ENCODE measurements around the gene TSACC. TPM values are rescaled to one million over a fixed set of nuclear protein-coding genes. Genes with fewer than 3 reads are reported as not detected.

Gene TSACC
- total and polyA plus RNA-seq, 4 donors, result 0.28 to 2.7 (median 0.60) TPM; not detected in 1

DNA sequence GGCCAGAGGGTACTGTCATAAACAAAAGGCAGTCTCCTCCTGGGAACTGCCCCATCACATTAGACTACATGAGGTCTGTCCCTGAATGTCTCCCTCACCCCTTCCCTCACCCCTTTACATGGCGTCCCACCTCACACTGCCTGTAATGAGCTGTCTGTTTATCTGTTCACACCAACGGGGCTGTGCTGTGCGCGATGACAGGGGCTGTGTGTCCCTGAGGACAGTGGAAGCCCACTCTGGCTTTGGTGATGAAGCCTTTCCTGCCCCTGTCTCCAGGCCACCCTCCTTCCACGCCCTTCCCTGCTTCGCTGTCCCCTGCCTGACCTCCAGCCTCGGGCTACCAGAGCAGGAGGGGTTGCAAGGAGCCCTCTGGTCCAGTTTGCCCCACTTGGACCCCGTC, 53.4 kb downstream of the TSACC start:
- Histone ChIP-seq H3K9ac (ENCODE audit: low read depth in 1 of 2, low read length in 2 of 2) (no peak overlapping the region), H3K4me1 (ENCODE audit: control insufficient read depth in 4 of 4, insufficient read depth in 4 of 4, low read length in 3 of 4) (peaks cover 0 to 2% (median 0%) of the 10 kb centered on the region in 4 donors), H3K4me3 (ENCODE audit: low read depth in 1 of 3, low read length in 3 of 3) (no peak overlapping the region), H3K27me3 (ENCODE audit: control insufficient read depth in 4 of 4, insufficient read depth in 4 of 4, low read length in 3 of 4) (no peaks in the 10 kb centered on the region), H3K27ac (ENCODE audit: low read depth in 1 of 2, low read length in 2 of 2) (no peak overlapping the region), H3K9me3 (ENCODE audit: control insufficient read depth in 4 of 4, low read length in 3 of 4) (no peaks in the 10 kb centered on the region), H3K36me3 (ENCODE audit: control insufficient read depth in 4 of 4, insufficient read depth in 3 of 4, low read depth in 1 of 4, low read length in 3 of 4) (no peaks in the 10 kb centered on the region)
- no peak for DNase-seq (ENCODE audit: low spot score)
- TF ChIP-seq NR2F2 (IDR thresholded peaks at IDR 0.05), result no peak
- TF ChIP-seq, protein P1, sequence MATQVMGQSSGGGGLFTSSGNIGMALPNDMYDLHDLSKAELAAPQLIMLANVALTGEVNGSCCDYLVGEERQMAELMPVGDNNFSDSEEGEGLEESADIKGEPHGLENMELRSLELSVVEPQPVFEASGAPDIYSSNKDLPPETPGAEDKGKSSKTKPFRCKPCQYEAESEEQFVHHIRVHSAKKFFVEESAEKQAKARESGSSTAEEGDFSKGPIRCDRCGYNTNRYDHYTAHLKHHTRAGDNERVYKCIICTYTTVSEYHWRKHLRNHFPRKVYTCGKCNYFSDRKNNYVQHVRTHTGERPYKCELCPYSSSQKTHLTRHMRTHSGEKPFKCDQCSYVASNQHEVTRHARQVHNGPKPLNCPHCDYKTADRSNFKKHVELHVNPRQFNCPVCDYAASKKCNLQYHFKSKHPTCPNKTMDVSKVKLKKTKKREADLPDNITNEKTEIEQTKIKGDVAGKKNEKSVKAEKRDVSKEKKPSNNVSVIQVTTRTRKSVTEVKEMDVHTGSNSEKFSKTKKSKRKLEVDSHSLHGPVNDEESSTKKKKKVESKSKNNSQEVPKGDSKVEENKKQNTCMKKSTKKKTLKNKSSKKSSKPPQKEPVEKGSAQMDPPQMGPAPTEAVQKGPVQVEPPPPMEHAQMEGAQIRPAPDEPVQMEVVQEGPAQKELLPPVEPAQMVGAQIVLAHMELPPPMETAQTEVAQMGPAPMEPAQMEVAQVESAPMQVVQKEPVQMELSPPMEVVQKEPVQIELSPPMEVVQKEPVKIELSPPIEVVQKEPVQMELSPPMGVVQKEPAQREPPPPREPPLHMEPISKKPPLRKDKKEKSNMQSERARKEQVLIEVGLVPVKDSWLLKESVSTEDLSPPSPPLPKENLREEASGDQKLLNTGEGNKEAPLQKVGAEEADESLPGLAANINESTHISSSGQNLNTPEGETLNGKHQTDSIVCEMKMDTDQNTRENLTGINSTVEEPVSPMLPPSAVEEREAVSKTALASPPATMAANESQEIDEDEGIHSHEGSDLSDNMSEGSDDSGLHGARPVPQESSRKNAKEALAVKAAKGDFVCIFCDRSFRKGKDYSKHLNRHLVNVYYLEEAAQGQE (IDR thresholded peaks at IDR 0.05), result no peak
- TF ChIP-seq JUND (IDR thresholded peaks at IDR 0.05), result no peak
- TF ChIP-seq HNF4A (conservative IDR thresholded peaks at IDR 0.05), result no peak
- no peak for TF ChIP-seq GABPA (IDR thresholded peaks at IDR 0.05 in 1 of 2, conservative IDR thresholded peaks at IDR 0.05 in 1 of 2)
- no peak for TF ChIP-seq RXRA (IDR thresholded peaks at IDR 0.05)
- TF ChIP-seq FOXA1 (IDR thresholded peaks at IDR 0.05), result no peak
- no peak for TF ChIP-seq HNF4G (IDR thresholded peaks at IDR 0.05)
- TF ChIP-seq RAD21 (IDR thresholded peaks at IDR 0.05), result no peak
- WGBS, result 67% methylated on average over 8 of the region's 8 CpGs

DNA sequence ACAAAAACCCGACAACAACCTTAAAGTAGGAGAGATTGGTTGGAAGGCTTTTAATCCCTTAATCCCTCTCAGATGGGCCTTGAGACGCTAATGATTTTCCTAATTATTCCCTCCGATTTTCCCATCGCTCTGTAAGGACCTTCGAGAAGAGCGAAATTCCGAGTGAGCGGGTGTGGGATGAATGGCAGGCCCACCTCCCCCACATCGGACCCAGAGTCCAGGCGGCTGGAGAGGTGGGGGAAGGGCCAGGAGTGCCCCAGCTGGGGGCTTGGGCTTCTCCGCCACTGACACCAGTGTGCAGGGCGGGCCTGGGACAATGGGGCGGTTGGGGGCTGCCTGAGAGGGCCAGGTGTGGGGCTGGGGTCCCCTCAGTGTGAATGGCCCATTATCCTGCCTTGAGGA, 54.1 kb downstream of the TSACC start:
- Histone ChIP-seq H3K27ac (ENCODE audit: low read depth in 1 of 2, low read length in 2 of 2) (no peak overlapping the region), H3K9ac (ENCODE audit: low read depth in 1 of 2, low read length in 2 of 2) (no peak overlapping the region), H3K4me3 (ENCODE audit: low read depth in 1 of 3, low read length in 3 of 3) (no peak overlapping the region), H3K27me3 (ENCODE audit: control insufficient read depth in 4 of 4, insufficient read depth in 4 of 4, low read length in 3 of 4) (no peaks in the 10 kb centered on the region), H3K36me3 (ENCODE audit: control insufficient read depth in 4 of 4, insufficient read depth in 3 of 4, low read depth in 1 of 4, low read length in 3 of 4) (no peaks in the 10 kb centered on the region), H3K4me1 (ENCODE audit: control insufficient read depth in 4 of 4, insufficient read depth in 4 of 4, low read length in 3 of 4) (peaks cover 0 to 2% (median 0%) of the 10 kb centered on the region in 4 donors), H3K9me3 (ENCODE audit: control insufficient read depth in 4 of 4, low read length in 3 of 4) (no peaks in the 10 kb centered on the region)
- WGBS, result 89% methylated on average over 13 of the region's 13 CpGs
- TF ChIP-seq, protein P1 (IDR thresholded peaks at IDR 0.05), result no peak
- TF ChIP-seq YY1 (IDR thresholded peaks at IDR 0.05), result no peak
- no peak for DNase-seq (ENCODE audit: low spot score)

- Histone ChIP-seq H3K4me3 (ENCODE audit: low read depth in 1 of 3, low read length in 3 of 3) (no peak overlapping the region), H3K27me3 (ENCODE audit: control insufficient read depth in 4 of 4, insufficient read depth in 4 of 4, low read length in 3 of 4) (no peaks in the 10 kb centered on the region), H3K27ac (ENCODE audit: low read depth in 1 of 2, low read length in 2 of 2) (no peak overlapping the region)
- no peak for TF ChIP-seq SP1 (IDR thresholded peaks at IDR 0.05)
- TF ChIP-seq TAF1 (conservative IDR thresholded peaks at IDR 0.05), result no peak
- no peak for TF ChIP-seq GABPA (IDR thresholded peaks at IDR 0.05 in 1 of 2, conservative IDR thresholded peaks at IDR 0.05 in 1 of 2)
- TF ChIP-seq, protein P1 (IDR thresholded peaks at IDR 0.05), result no peak
- no peak for TF ChIP-seq YY1 (IDR thresholded peaks at IDR 0.05)
- TF ChIP-seq EGR1 (IDR thresholded peaks at IDR 0.05; ENCODE audit: low read depth in 2 of 2), result no peak
- no peak for TF ChIP-seq FOXA1 (IDR thresholded peaks at IDR 0.05)
- TF ChIP-seq RXRA (IDR thresholded peaks at IDR 0.05), result no peak
- TF ChIP-seq FOXA2 (IDR thresholded peaks at IDR 0.05), result no peak
- TF ChIP-seq HNF4A (conservative IDR thresholded peaks at IDR 0.05), result no peak
- no peak for TF ChIP-seq ATF3 (IDR thresholded peaks at IDR 0.05)
- no peak for TF ChIP-seq NR2F2 (IDR thresholded peaks at IDR 0.05)
- TF ChIP-seq JUND (IDR thresholded peaks at IDR 0.05), result no peak
These were observed 54.8 kb downstream of the TSACC start for GRCh38 chr1:156393095-156393494.

More at GRCh38 chr1:156393095-156393494, 54.8 kb downstream of the TSACC start:
- Histone ChIP-seq H3K36me3 (ENCODE audit: control insufficient read depth in 4 of 4, insufficient read depth in 3 of 4, low read depth in 1 of 4, low read length in 3 of 4) (no peaks in the 10 kb centered on the region), H3K9me3 (ENCODE audit: control insufficient read depth in 4 of 4, low read length in 3 of 4) (no peaks in the 10 kb centered on the region), H3K9ac (ENCODE audit: low read depth in 1 of 2, low read length in 2 of 2) (no peak overlapping the region), H3K4me1 (ENCODE audit: control insufficient read depth in 4 of 4, insufficient read depth in 4 of 4, low read length in 3 of 4) (peaks cover 0 to 2% (median 0%) of the 10 kb centered on the region in 4 donors)
- no peak for DNase-seq (ENCODE audit: low spot score)
